HUDEP-2 (cell line): ENCODE measurements around the gene R3HDM4.

Experiments
- DNase-seq, 76 experiments: peaks; one replicate each; lab custom pipeline; 2025; ENCODE audit not compliant: unreplicated experiment in 76 of 76; lab: John Stamatoyannopoulos, UW

The R3HDM4 gene

GRCh38 chr19:947707-948539, 34.9 kb upstream of the R3HDM4 start:
- no peak for DNase-seq

GRCh38 chr19:947090-947706, 34.2 kb upstream of the R3HDM4 start:
- DNase-seq: no peak

- no peak for DNase-seq
These were observed 32.6 kb upstream of the R3HDM4 start for GRCh38 chr19:945401-946252.

GRCh38 chr19:944663-945241, 31.7 kb upstream of the R3HDM4 start:
- DNase-seq: peak in 14 of 76 experiments; percentile 11 to 62 (median 18)

DNA sequence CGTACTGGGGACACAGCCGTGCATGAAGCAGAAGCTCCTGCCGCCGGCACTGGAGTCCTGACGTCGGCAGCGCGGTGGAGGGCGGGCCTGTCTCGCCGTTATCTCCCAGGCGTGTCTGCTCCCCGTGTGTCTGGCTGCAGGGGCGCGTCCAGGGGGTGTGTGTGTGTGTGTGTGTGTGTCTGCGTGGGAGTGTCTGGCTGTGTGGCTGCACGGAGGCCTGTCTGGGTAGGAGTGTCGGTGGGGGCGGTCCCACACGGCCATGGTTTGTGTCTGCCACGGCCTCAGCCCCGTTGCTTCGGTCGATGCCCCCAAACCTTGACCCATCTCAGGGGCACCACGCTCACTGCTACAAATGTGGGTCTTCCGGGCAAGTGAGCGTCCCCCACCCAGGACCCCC, 31.1 kb upstream of the R3HDM4 start:
- DNase-seq: peak in 75 of 76 experiments; percentile 76 to 99 (median 98)

- DNase-seq: no peak
These were observed 30.6 kb upstream of the R3HDM4 start for GRCh38 chr19:943551-944170.

DNA sequence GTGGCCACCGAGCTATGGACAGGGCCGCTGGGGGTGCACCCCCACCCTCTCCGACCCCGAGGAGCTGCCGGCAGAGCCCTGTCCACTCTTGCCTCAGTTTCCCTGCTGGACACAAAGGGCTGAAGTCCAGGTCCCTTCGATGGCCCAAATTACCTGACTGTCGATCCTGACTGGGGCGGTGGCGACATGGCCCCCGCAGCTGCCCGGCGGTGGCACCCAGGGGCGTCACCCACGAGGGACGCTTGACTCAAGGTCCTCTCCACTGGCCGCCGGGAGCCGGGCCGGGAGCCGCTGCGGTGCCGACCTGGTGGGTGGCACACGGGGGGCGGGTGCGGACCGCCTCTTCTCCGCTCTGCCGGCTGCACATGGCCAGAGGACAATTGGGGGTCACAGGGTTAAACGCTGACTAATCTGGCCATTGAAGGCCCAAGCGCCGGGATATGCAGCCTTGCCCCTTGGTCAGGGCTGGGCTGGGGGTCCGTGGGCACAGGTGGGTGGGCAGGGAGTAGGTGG, 29.2 kb upstream of the R3HDM4 start:
- no peak for DNase-seq

DNA sequence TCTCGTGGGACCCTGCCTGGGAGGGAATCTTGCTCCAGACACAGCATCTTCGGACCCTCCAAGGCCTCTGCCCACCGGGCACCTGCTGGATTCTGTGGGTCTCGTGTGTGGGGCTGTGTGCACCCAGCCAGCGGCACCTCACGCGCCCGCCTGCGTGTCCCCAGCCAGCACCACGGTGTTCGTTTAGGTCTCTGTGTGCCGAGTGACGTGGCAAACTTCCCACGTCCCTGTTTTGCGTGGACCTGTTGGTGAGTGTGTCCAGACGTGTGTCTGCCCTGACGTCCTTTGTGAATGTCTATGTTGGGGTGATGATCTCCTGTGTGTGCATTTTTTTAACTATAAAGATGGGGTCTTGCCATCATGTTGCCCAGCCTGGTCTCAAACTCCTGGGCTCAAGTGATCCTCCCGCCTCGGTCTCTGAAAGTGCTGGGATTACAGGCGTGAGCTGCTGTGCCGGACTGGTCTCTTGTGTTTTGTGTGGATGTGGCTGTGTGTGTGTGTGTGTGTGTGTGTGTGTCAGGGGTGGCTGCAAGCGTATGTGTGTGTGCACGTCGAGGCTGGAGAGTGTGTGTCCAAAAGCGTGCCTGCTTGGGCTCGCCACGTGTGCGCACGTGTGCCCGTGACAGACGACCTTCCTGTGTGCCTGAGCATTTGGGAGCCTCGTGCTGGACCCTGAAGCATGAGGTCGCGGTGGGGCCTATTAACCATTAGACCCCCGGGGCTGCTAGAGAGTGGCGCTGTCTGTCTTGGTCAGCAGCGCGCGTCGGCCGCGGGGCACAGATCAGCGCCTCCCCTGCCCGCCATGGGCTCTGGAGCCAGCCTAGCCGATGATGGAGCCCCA, 28.5 kb upstream of the R3HDM4 start:
- DNase-seq: peak in 1 of 76 experiments; percentile 46

- DNase-seq: peak in 74 of 76 experiments; percentile 57 to 98 (median 94)
These were observed 27.7 kb upstream of the R3HDM4 start for GRCh38 chr19:940591-941291.

DNA sequence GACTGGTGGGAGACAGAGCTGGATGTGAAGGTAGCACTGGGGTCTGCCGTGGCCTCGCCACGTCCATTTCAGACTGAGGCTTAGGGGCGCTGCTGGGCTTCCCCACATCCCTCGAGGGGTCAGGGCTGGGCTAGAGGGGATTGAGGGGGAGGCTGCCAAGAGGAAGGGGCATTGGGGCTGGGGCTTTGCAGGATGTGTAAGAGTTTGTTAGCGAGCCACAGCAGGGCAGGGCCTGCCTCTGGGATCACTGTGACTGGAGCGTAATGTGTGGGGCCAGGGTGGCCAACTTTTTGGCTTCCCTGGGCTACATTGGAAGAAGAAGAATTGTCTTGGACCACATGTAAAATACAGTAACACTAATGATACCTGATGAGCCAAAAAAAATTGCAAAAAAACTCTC, 26.9 kb upstream of the R3HDM4 start:
- DNase-seq: no peak

DNA sequence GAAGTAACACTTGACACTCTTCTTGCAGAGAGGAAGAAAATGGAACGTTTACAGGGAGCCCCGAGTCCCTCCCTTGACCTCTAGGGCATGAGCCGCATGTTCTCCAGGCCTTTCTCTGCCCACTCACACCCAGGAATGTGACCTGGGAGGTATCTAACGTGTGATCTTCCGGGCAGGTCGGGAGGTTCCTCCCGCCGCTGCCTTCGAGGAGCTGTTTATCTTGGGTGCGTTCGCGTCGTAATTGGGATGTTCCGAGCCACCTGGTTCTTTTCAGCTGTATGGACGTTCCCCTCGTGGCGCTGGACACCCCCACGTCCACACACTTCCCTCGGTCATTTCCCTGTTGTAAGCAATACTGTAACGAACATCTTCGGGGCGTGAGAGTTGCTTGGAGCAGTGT, 26.4 kb upstream of the R3HDM4 start:
- DNase-seq: no peak

DNA sequence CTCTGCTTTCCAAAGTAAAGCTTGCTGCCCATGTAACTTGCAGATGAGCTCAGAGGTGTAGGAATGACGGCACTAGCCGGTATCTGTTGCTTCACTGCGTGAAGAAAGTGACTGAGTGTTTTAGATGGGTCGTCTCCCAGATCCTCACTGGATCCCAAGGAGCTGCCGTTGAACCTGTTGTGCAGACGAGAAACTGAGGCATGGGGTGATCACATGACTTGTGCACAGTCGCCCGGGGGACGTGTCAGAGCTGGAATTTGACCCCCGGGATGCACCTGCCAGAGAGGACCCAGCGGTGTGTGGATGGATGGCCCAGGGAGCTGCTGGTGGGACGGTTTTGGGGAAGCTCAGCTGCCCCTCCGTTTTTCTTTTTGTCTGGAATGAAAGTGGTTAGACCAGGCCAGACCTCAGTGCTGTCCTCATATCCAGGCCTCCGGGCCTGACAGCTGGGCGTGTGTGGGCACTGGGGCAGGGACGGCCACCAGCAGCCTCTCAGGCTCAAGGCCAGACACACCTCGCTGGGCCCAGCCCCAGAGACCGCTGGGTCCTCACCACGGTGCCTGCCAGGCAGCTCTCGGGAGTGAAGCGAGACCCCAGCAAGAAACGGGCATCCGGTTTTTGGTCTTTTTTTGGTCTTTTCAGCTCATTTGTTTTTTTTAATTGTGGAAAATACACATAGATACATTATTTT, 25.4 kb upstream of the R3HDM4 start:
- DNase-seq: no peak

GRCh38 chr19:937259-937694, 24.3 kb upstream of the R3HDM4 start:
- DNase-seq: no peak

GRCh38 chr19:936175-936546, 23.1 kb upstream of the R3HDM4 start:
- no peak for DNase-seq

- peak in 59 of 76 experiments; percentile 24 to 73 (median 54) for DNase-seq
These were observed 22.0 kb upstream of the R3HDM4 start for GRCh38 chr19:934865-935479.

DNA sequence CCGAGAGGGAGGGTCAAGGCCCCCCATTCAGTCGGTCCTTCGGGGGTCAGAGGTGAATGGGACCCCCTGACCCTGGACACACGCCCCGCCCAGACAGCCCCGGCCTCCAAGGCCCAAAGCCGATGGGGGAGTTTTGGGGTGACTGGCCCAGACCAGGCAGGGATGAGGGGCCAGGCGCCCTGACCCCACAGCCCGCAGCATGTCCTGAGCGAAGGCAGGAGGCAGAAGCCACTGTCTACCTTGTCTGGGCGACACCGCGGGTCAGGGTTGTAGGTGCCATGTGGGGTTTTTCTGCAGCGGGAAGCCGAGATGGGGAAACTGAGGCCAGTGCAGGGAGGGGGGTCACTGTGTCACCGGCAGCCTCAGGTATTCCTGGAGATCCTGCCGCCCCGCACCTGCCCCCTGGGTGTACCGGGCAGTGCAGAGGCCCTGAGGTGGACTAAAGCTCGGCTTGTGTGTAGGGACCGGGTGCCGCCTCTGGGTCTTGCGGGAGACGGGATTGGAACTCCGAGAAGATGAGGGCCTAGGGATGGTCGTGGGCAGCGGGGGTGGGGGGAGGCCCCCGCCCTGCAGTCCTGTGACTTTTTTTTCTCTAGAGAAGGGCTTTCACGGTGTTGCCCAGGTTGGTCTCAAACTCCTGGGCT, 21.3 kb upstream of the R3HDM4 start:
- no peak for DNase-seq

GRCh38 chr19:933553-933882, 20.5 kb upstream of the R3HDM4 start:
- no peak for DNase-seq
